RPMI8226 (cell line): ENCODE measurements around the gene NLK.

Experiments
- DNase-seq: peaks from one replicate; pipeline ENCODE4 v3.0.0-alpha.2; 2015

NLK gene

GRCh38 chr17:28041068-28041843 lies 1.2 kb upstream of the NLK start:
- DNase-seq, result peak; percentile 99

GRCh38 chr17:28041844-28042656 lies 427 bp upstream of the NLK start:
- no peak for DNase-seq

DNA sequence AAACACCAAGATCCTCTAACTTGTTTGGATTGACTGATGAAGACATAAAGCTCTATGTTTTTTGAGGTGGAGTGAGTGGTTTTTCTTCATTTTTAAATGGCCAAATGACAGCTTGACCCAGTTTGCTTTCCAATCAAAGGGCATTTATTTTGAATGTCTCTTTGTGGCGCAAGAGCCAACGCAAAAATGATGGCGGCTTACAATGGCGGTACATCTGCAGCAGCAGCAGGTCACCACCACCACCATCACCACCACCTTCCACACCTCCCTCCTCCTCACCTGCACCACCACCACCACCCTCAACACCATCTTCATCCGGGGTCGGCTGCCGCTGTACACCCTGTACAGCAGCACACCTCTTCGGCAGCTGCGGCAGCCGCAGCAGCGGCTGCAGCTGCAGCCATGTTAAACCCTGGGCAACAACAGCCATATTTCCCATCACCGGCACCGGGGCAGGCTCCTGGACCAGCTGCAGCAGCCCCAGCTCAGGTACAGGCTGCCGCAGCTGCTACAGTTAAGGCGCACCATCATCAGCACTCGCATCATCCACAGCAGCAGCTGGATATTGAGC lies 329 bp downstream of the NLK start:
- no peak for DNase-seq

DNA sequence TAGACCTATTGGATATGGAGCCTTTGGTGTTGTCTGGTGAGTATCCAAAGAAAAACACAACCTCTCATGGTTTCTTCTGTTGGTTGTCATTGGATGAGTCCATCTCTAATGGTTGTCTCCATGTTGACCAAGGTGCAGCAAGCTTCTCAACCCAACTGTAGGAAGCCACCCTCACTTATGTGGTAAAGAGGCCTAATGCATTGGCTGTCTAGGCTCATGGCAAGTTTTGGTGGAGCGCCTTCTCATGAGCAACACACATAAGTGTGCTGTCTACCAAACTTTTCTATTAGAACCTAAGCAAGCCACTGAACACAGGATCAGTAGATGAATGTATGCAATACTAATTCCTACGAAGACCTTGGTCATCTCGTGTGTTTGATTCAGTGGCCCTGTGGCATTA lies 819 bp downstream of the NLK start:
- no peak for DNase-seq

DNA sequence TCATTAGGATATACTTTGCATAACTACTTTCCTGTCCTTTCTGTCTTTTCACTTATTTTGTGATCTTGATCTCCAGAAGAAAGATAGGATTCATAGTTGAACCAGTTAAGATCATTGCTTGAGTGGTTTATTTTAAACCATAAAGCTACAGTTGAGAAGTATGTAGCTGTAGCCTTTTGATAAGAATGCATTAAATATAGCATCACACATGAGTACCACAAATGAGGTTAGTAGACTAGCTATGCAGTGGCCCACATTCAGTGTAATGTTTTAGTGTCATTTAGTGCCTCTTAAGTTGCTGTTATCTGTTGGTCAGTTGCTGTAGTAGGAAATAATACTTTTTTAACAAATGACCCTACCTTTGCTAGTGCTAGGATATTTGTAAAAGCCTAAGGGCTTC lies 1.3 kb downstream of the NLK start:
- DNase-seq, result no peak

DNA sequence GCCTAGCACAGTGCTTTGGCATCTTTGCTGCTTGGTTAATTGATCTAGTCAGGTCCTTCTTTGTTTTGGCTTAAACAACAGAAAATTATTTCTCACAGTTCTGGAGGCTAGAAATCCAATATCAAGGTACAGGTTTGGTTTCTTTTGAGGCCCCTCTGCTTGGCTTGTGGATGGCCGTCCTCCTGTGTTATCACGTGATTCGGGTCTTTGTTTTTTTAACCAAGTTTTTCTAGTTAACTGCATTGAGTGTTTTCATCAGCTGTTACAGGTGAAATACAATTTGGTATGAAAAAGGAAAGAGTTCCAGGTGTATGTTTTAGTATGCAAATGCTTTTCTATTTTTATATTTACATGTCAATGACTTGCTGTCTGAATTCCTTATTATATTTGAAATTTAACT lies 2.8 kb downstream of the NLK start:
- DNase-seq, result no peak

DNA sequence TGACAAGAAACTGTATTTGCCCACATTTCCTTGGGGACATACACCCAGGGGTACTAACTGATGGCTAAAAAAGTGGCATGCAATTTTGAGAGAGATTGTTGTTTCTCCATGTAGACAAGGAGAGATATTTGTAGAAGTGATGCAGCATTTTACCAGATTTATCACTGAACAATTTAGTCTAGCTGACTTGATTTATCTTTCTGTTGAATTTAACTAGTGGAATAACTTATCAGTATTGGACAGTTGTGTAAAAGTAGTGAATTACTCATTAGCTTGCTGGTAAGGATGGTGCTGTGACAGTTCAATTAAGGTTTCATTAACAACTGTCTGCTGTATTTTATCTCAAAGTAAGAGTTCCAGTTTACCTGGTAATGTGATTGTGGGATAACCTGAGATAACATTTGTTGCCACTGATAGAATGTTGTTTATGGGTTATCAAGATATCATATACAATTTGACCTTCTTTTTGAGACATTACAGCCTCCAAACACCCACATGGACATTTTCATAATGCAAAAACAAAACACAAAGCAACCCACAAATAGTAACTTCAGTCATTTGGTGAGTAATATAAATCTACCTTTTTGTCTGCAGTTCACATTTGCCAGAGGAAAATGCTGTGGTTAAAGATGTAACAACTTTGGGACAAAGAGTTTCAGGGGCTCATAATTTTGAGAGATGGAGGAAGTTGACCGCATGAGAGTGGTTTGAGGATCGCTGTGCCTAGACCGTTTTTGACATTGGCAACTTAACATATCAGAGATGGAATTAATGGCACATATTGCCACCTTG lies 3.8 kb downstream of the NLK start:
- no peak for DNase-seq

GRCh38 chr17:28047806-28048205 lies 5.3 kb downstream of the NLK start:
- no peak for DNase-seq

GRCh38 chr17:28049071-28049470 lies 6.6 kb downstream of the NLK start:
- no peak for DNase-seq

- no peak for DNase-seq
Measured at GRCh38 chr17:28053044-28053670, 10.7 kb downstream of the NLK start.

DNA sequence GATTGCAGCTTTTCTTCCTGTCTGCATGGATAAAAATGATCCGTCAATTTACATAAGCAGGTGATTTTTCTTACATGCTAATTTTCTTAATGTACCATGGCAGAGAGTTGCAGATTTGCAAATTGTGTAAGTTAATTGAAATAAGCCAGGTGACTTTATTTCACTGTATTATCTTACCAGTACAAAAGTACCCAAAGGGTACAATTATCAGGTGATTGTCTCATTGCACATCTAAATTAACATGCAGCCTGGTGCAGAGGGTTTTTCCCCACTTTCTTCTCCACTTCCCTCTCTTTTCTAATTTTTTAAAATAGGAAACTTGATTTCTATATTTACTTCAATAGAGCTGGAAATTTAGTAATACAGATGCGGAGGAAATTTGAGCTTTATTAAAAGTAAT lies 11.2 kb downstream of the NLK start:
- no peak for DNase-seq

DNA sequence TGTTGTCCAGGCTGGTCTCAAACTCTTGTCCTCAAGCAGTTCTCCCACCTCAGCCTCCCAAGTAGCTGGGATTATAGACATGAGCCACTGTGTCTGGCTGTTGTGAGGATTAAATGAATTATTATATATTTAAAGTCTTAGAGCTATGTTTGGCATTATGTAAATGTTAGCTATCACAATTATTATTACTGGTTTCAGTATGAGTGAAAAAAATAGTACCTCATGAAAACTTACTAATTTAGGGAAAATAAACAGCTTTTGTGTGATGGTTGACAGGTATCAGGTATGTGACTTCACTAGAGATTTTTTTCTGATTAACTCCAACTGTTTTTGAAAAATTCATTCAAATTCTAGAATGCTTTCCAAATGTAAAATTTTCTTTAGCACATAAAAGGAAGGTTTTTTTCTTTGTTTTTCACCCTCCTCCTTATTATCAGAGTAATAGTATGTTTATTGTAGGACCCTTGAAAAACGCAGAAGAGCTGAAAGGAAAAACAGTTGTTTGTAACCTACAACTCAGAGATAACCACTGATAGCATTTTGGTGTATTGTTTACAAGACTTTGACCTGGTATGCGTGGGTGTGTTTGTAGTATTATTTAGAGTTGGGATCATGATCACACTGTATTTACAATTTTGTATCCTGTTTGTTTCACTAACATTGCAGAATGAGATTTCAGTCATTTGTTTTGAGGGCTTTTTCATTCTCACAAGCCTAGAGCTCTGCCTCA lies 13.2 kb downstream of the NLK start:
- no peak for DNase-seq

DNA sequence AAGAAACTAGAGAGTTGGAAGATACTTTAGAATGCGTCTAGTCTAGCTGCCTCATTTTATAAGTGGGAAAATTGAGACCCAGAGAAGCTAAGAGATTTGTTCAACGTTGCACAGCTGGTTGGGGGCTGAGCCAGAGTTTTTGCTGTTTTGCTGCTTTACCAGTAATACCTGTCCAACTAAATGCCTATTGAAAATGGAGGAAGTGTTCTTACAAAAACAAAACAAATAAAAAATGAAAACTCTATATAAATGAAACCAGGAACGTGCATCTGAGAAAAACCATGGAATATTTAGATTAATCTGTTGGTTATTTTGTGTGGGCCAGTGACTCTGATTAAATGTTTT lies 13.8 kb downstream of the NLK start:
- no peak for DNase-seq

GRCh38 chr17:28057731-28058246 lies 15.3 kb downstream of the NLK start:
- DNase-seq, result no peak

DNA sequence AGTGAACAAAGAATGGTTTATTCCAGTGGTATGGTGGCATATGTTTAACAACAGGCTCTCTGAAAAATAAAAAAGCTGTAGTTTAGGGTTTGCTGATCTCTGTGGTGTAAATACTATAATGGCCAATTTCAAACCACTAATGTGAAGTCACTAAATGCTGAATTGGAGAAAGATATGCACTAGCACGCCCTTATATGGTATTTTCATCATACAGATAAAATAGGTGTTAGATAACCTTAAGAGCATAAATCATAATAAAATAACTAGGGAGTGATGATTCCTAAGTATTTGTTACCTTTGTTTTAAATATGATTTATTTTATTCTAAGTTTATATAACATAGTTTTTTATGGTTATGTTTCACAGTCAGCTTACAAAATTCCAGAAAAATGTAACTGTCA lies 17.2 kb downstream of the NLK start:
- DNase-seq, result no peak

DNA sequence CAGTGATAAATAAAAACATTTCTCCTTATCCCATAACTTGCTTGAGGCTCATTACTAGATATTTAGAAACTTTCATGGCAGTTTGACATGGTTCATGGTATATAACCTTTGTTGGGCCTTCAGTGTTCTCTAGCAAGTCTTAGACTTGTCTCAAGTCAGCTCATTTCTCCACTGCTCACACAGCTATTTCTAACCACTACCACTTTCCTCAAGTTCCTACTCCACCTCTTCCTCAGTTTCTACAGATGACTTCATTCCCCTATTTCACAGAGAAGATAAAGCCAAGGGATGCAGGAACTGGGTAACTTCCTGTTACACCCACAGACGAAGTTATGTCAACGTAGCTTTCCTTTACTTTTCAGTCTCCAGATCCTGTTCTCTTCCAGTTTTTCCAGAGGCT lies 23.2 kb downstream of the NLK start:
- DNase-seq, result no peak

DNA sequence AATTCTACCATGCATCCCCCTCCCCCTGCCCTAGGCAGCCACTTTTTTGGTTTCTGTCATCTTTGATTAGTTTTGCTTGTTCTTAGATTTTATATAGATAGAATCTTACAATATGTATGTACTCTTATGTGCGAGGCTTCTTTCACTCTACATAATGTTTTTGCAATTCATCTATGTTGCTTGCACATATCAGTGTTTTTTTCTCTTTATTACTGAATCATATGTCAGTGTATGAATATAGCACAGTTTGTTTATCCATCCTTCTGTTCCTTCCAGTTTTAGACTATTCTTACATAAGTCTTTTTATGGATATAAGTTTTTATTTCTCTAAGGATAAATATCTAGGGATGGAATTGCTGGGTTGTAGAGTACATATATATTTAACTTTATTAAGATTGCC lies 26.6 kb downstream of the NLK start:
- no peak for DNase-seq

- DNase-seq, result no peak
Measured at GRCh38 chr17:28071179-28071578, 28.7 kb downstream of the NLK start.

- no peak for DNase-seq
Measured at GRCh38 chr17:28071891-28072606, 29.6 kb downstream of the NLK start.

- no peak for DNase-seq
Measured at GRCh38 chr17:28072936-28073533, 30.6 kb downstream of the NLK start.

GRCh38 chr17:28074010-28074409 lies 31.5 kb downstream of the NLK start:
- no peak for DNase-seq
